HL-60/S4 treated with phorbol 12-myristate 13-acetate at 8.2 ng/mL for 4 days and 3 days (cell line): Measurements from ENCODE around the gene USP1.

Experiments
- in situ Hi-C: fragments of 300-500 bp; cut with MboI; formaldehyde crosslinking; loops from 2 replicates; pipeline ENCODE4 v1.15.0; 2022; ENCODE audit warnings: low sequenced_read_pairs

The USP1 gene, protein sequence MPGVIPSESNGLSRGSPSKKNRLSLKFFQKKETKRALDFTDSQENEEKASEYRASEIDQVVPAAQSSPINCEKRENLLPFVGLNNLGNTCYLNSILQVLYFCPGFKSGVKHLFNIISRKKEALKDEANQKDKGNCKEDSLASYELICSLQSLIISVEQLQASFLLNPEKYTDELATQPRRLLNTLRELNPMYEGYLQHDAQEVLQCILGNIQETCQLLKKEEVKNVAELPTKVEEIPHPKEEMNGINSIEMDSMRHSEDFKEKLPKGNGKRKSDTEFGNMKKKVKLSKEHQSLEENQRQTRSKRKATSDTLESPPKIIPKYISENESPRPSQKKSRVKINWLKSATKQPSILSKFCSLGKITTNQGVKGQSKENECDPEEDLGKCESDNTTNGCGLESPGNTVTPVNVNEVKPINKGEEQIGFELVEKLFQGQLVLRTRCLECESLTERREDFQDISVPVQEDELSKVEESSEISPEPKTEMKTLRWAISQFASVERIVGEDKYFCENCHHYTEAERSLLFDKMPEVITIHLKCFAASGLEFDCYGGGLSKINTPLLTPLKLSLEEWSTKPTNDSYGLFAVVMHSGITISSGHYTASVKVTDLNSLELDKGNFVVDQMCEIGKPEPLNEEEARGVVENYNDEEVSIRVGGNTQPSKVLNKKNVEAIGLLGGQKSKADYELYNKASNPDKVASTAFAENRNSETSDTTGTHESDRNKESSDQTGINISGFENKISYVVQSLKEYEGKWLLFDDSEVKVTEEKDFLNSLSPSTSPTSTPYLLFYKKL

DNA sequence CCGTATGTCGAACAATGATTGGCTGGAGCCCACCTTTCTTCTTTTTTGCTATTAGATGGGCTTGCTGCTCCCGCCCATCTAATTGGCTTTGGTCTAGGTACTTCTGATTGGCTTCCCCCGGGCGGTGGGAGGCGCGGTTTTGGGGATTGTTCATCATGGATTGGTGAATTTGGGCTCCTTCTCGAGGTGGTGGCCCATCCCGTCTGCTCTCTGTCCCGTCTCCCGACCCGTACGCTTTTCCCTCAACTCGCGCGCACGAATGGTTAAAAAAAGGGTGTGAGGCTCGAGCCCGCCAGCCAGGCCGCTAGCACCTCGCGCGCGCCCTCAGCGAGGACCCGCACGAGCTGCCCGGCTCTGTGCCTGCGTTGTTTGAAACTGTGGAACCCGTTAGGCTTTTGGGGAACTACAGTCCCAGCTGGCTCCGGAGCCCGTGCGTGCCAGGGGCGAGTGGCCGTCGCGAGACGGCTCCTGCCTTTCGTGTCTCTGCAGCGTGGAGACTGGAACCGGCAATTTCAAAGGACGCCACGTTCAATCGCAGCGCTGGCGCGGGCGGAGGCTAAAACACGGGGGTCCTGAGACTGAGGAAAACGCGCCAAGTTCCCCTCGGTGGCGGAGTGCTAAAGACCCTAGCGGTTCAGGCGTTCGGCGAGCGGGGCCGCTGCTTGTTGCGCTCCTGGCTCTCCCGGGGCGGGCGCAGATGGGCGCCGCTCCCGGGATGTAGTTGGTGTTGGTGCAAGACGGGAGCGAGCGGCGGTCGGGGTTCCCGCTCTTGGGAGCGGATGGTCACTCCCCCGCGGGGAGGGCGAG is at the start of gene USP1:
Gene USP1 (plus strand): TSS at position 584 of the 807 bp plus-strand sequence. CDS start 2,819 bp downstream, outside the sequence.
- in situ Hi-C loops: no loop called here

DNA sequence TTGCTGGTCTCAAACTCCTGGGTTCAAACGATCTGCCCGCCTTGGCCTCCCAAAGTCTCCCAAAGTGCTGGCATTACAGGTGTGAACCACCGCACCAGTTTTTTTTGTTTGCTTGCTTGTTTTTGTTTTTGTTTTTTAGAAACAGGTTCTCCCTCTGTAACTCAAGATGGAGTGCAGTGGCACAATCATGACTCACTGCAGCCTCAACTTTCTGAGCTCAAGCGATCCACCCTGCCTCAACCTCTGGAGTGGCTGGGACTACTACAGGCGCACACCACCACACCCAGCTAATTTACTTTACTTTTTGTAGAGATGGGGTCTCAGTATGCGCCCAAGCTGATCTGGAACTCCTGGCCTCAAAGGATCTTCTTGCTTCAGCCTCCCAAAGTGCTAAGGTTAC is 47.3 kb upstream of the USP1 start:
- in situ Hi-C loops: no loop called here

DNA sequence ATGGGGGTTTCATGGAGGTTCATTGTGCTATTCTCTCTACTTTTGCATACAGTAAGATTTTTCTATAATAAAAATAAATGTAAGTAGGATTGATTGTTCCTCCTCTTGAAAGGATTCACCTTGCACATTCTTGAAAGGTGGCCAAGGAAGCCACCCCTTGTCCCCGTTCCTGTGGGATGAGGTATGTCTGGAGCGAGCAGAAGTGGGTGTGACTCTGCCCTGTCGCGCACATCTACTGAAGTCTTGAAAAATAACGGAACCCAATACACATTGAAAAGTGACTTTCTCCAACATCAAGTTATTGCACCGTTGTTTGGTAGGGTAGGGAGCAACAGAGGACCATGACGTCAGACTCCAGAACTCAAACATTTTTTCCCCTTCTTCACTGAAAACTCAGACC is 46.8 kb upstream of the USP1 start:
- in situ Hi-C loops: no loop called here

DNA sequence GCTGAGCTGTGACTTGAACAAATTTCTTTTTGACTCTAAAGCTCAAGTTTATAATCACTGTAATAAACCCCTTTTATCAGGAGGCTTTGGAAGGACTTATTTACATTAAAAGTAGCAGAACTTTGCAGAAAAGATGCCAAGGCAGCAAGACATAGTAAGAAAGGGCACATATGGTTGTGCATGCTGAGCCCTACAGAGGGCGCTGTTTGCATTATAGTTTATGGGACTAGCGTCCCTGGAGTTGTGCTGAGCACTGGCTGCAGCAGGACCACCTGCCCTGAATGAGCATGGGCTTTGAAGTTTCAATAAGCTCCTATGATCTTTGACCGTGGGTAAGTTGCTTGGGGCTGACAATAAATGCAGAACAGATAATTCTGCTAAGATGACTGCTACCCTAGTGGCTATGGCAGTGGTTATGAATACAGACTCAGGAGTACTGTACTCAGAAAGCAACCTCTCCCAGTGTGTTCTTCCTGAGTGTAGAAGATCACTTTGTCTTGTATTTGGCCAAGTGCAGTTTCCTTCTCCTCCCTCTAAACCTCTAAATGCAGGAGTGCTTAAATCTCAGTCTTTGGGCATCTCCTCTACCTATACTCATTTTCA is 45.4 kb upstream of the USP1 start:
- in situ Hi-C loops: no loop called here

DNA sequence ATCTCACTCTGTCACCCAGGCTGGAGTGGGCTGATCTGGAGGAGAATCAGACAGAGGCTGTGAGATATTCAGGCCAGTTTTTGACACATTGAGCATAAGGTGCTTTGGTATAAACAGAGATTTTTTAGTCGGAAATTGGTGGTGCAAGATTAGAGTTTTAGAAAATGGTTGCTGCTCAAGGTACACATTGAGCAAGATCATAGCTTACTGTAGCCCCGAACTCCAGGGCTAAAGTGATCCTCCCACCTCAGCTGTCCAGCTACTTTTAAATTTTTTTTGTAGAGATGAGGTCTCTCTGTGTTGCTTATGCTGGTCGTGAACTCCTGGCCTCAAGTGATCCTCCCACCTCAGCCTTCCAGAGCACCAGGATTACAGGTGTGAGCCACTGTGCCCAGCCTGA is 43.9 kb upstream of the USP1 start:
- in situ Hi-C loops: no loop called here

DNA sequence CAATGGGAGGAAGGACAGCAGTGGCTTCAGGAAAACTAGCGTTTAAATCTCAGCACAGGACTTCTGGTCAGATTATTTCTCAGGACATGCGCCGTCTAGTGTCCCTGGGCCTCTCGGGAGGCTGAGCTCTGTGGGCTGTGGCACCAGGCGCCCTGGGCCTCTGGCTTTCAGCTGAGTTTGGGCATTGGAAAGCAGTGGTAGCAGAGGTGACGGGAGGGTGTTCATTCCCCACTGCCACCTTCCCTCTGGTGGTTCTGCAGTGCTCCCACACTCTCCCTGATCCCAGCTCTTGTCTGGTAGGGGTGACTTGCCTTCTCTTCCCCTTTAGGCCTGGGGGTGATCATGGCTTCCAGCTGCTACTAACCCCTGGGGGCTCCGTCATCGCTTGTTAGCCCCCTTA is 42.2 kb upstream of the USP1 start:
- in situ Hi-C loops: no loop called here

DNA sequence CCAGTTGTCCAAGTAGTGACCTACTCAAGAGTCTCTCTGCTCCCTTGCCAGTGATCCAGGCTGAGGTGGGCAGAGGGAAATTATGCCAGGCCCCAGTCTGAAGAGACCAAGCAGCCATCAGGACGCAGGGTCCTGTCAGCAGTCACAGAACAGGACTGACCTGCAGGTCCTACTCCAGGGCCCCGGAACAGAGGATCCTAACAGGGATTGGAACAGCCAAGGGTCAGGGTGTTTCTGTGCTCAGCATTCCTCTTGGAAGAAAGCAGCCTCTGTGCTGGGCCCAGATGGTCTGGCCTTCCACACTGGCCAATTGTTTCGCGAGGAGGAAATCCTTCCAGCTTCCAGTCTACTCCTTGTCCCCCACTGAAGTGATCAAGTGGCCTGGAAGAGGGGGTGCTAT is 41.6 kb upstream of the USP1 start:
- in situ Hi-C loops: no loop called here

DNA sequence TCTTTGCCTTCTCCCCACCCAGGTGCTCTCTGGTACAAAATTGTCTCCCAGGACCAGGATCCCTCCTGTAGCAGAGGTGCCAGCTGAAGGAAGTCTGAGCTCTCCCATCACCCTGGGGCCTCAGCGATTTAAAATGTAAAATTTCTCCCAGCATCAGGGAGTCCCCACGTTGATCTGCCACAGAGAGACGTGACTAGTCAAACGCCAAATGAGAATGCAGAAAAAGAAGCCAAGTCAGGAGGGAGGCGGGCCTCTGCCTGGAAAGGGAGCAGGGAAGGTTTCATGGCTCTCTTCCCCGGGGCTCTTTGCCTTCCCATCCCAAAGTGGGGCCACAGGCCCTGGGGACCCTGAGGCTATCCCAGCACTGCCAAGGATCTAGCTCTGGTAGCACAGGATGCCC is 40.0 kb upstream of the USP1 start:
- in situ Hi-C loops: no loop called here

DNA sequence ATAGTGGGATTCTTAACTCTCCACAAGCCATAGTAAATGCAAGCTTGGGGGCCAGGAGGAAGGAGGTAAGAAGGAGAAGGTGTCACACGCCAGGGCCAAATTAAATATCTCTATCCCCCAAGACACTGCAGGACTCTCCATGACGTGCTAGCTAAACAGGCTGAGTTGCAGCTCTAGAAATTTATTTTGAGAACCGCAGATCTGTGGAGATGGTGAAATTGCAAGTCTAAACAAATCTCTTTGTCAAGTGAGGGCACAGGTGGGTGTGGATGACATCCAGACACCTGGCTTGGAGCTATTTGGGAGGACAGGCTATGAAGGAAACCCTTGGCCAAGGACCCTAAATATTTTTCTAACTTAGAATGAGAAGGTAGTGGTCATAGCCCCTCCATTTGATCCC is 39.5 kb upstream of the USP1 start:
- in situ Hi-C loops: no loop called here

DNA sequence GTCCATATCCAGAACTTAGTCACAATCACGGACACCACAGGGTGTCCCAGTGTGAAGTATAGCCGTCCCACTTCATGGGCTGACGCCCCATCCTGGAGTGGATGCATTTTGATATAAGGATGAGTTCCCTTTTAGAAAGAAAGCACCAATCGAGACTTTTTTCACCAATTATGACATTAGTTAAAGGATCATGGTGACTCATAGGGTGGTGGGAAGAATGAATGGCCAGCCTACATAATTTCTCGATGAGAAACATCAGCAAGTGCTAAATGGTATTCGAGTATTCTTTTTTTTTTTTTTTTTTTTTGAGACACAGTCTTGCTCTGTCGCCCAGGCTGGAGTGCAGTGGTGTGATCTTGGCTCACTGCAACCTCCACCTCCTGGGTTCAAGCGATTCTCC is 38.5 kb upstream of the USP1 start:
- in situ Hi-C loops: no loop called here

DNA sequence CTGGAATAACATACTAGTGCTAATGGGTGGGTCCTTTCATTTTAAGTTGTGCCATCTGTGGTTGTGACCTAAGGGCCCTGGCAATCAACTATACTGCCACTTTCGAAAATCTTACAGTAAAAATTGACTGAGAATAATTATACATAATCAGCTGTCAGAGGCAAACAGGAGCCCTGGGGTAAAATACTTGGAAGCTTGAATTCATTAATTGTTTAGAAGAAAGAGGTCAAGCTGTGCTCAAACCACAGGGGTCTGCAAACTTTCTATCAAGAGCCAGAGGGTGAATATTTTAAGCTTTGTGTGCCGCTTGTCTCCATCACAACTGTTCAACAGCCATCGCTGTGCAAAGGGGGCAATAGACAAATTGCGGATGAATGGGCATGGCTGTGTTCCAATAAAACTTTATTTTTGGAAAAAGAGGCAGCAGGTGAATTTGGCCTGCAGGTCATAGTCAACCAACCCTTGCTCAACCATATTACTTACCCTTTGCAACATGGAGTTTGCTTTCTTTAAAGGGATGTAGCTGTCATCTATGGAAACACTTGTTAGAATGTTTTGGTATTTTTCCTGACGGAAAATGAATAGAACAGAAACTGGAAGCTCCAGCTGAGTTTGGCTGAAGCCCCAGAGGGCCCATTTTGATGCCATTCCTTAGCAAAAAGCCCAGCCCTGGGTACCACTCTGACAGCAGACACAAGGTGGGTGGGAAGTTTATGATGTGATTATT is 35.7 kb upstream of the USP1 start:
- in situ Hi-C loops: loop anchor here (25.0 kb wide), 1 partner anchor 239 kb away; no protein-coding TSS in a partner anchor

DNA sequence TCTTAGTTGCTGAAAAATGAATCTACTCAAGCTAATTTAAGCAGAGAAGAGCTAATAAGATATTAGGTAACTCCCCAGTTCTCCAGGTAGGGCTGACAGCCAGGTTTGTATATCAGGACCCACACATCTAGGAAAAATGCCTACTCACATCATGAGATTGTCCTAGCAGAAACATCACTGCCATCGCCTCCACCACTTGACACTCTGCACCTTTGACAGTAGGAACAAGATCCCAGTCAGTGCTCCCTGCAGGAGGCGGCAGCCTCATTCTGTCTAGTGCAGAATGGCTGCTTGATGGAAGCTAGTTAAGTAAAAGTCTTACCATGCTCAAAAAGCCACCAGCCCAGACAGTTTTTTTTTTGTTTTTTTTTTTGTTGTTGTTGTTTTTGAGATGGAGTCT is 31.6 kb upstream of the USP1 start:
- in situ Hi-C loops: loop anchor here (25.0 kb wide), 1 partner anchor 243 kb away; no protein-coding TSS in a partner anchor

DNA sequence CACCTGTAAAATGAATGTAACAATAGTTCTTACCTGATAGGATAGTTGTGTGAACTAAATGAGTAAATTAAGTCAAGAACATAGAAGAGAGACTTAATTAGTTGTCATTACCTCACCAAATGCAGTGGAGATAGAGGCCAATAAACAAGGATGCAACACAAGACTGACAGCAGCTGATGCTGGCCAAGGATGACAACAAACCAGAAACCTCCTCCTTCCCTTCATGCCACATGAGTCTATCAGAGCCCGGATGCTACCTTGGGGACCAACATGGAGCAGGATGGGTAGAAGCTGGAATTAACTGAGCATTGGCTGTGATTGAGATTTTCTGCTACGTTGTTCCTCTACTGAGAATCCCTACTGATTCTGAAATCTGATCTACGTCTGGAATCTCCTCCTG is 30.3 kb upstream of the USP1 start:
- in situ Hi-C loops: loop anchor here (25.0 kb wide), 1 partner anchor 244 kb away; no protein-coding TSS in a partner anchor

DNA sequence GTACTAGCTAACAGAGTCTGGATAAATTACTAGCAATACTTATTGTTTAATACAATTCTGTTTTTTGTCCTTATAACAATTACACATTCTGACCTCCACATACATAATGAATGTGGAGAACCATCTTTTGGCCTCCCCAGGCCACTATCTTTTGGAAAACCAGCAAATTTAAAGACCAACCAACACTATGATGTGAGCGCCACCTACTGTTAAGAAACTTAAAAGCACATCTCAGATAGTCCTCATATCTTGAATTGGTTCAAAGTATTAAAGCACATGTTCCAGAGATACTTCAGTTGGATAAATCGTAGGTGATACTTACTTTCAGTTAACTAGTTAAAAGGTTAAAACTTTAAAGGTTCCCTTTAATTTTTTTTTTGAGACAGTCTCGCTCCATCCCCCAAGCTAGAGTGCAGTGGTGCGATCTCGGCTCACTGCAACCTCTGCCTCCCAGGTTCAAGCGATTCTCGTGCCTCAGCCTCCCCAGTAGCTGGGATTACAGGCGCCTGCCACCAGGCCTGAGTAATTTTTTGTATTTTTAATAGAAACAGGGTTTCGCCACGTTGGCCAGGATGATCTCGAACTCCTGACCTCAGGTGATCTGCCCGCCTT is 29.3 kb upstream of the USP1 start:
- in situ Hi-C loops: loop anchor here (25.0 kb wide), 1 partner anchor 245 kb away; no protein-coding TSS in a partner anchor

DNA sequence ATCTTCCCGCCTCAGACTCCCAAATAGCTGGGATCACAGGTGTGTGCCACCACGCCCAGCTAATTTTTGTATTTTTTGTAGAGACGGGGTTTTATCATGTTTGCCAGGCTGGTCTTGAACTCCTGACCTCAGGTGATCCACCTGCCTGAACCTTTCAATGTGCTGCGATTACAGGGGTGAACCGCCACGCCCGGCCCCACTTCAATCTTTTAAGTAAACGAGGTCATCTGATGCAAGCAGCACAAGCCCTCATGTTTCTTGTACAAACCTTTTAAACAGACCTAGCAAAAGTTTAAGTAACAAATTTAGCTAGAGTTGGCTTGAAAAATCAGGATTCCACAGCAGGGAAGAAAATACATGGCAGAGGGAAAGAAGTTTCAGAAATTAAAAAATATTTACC is 21.2 kb upstream of the USP1 start:
- in situ Hi-C loops: loop anchor here (25.0 kb wide), 1 partner anchor 253 kb away; no protein-coding TSS in a partner anchor

DNA sequence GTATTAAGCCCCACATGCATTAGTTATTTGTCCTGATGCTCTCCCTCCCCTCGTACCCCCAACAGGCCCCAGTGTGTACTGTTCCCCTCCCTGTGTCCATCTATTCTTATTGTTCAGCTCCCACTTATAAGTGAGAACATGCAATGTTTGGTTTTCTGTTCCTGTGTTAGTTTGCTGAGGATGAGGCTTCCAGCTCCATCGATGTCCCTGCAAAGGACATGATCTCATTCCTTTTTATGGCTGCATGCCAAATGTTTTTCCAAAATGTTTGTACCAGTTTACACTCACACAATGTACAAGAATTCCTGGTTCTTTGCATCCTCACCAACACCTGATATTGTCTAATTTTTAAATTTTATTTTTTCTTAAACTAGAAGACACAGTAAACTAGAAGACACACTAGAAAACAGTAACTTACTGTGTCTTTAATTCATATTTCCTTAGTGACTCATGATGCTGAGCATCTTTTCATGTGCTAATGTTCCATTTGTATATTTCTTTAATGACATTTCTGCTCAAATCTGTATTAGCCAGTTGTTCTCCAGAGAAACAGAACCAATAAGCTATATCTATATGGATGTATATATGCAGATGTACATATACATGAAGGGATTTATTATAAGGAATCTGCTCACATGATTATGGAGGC is 19.4 kb upstream of the USP1 start:
- in situ Hi-C loops: loop anchor here (25.0 kb wide), 1 partner anchor 255 kb away; no protein-coding TSS in a partner anchor

DNA sequence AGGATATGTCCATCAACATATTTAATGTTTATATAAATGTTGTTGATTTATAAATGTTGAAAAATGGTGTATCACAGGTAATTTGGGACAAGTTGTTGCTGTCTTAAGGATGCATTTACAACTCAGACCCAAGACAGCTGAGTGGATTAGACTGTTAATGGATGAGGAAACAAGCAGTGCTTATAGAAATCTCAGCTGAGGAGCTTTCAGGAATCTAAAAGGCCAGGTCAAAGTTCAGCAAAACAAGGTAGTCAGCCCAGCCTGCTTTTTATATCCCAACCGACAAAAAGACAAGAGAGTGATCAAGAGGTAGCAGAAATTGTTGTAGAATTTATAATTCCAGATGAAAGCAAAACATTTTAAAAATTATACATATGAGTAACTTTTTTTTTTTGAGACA is 16.6 kb upstream of the USP1 start:
- in situ Hi-C loops: loop anchor here (25.0 kb wide), 1 partner anchor 258 kb away; no protein-coding TSS in a partner anchor

DNA sequence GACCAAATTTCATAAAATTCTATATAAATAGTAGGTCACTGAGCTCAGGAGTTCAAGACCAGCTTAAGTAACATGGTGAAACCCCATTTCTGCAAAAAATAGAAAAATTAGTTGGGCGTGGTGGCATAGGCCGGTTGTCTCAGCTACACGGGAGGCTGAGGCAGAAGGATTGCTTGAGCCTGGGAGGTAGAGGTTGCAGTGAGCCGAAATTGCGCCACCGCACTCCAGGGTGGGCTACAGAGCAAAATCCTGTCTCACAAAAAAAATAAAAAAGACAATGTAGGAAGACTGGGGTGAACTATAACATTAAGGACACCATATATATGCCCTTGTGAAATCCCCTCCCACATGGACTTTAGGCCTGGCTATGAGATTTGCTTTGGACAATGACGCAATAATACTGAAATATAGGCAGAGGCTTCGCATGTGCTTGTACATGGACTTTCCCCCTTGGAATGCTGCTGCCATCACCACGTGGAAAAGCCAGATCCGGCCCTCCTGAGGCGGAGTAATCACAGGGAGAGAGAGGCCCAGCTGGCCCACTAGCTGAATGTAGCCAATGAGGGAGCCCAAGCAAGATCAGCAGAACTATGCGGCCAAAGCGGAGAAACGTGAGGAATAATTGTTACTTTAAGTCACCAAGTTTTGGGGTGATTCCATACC is 13.1 kb upstream of the USP1 start:
- in situ Hi-C loops: loop anchor here (25.0 kb wide), 1 partner anchor 261 kb away; no protein-coding TSS in a partner anchor
